GM12878 (cell line): ENCODE data around the gene ZNF552.

Source experiments
- POLR2A ChIP-seq: IDR thresholded peaks from 2 replicates; pipeline ENCODE4 v1.6.1; 2011; ENCODE audit warnings: low read depth, mild to moderate bottlenecking, low read length
- TARDBP ChIP-seq: IDR thresholded peaks from 2 replicates; pipeline ENCODE4 v1.6.1; 2016; ENCODE audit warnings: borderline replicate concordance
- TF ChIP-seq, protein P1 (sequence below): IDR thresholded peaks from 2 replicates; pipeline ENCODE4 v1.6.1; 2012; ENCODE audit warnings: low read depth, low read length, improper control_type of control experiment

DNA sequence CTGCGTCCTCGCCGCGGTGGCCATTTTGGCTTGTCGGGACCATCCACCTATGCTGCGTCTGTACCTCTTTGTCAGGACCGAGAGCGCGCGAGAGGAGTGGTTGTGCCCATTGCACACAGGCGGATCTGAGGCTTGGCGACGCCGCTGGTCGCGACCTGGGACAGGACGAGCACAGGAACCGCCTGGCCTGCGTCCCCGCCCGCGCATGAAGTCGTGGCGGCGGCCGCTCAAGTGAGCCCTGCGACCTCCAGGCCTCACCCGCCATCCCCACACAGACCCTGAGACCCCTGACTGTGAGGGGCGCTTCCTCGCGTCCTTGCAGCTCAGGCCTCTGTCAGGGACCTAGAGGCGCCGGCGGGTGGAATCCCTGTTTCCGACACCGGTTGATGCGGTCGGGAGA, 28.4 kb downstream of the ZNF552 start:
- TF ChIP-seq, protein P1, sequence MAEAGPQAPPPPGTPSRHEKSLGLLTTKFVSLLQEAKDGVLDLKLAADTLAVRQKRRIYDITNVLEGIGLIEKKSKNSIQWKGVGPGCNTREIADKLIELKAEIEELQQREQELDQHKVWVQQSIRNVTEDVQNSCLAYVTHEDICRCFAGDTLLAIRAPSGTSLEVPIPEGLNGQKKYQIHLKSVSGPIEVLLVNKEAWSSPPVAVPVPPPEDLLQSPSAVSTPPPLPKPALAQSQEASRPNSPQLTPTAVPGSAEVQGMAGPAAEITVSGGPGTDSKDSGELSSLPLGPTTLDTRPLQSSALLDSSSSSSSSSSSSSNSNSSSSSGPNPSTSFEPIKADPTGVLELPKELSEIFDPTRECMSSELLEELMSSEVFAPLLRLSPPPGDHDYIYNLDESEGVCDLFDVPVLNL: no peak
- 0 out of 2 replicates have a peak, but pooled peaks have one; percentile 43 for TF ChIP-seq POLR2A
- no peak for TF ChIP-seq TARDBP
